Measurements from ENCODE around the gene DSPP.
"Not testable (repeated sequence)": the region's sequence is repeated elsewhere in the genome, so short reads cannot be mapped to it uniquely, and the experiment has no call there.

DSPP gene

GRCh38 chr4:87608229-87608628, at the start of gene DSPP:
TSS of gene DSPP (plus strand) at chr4:87608529. CDS start at chr4:87610909, 2,380 bp downstream.
- DNase-seq (ENCODE audit: low read depth in 1 of 2, low spot score in 1 of 2) = no peak

GRCh38 chr4:87559090-87559837, 49.1 kb upstream of the DSPP start:
- peak in 1 of 2 donors; percentile 17 for DNase-seq (ENCODE audit: low read depth in 1 of 2, low spot score in 1 of 2)

GRCh38 chr4:87560802-87561201, 47.5 kb upstream of the DSPP start:
- no peak for DNase-seq (ENCODE audit: low read depth in 1 of 2, low spot score in 1 of 2)

GRCh38 chr4:87565746-87566145, 42.6 kb upstream of the DSPP start:
- no peak for DNase-seq (ENCODE audit: low read depth in 1 of 2, low spot score in 1 of 2)

GRCh38 chr4:87566276-87566675, 42.1 kb upstream of the DSPP start:
- no peak for DNase-seq (ENCODE audit: low read depth in 1 of 2, low spot score in 1 of 2)

- no peak for DNase-seq (ENCODE audit: low read depth in 1 of 2, low spot score in 1 of 2)
These were observed 41.1 kb upstream of the DSPP start for GRCh38 chr4:87567191-87567590.

- DNase-seq (ENCODE audit: low read depth in 1 of 2, low spot score in 1 of 2) = no peak
These were observed 38.0 kb upstream of the DSPP start for GRCh38 chr4:87570290-87570805.

GRCh38 chr4:87574376-87574775, 34.0 kb upstream of the DSPP start:
- not testable (repeated sequence) for DNase-seq (ENCODE audit: low read depth in 1 of 2, low spot score in 1 of 2)

GRCh38 chr4:87574996-87575395, 33.3 kb upstream of the DSPP start:
- DNase-seq (ENCODE audit: low read depth in 1 of 2, low spot score in 1 of 2) = no peak

GRCh38 chr4:87575408-87575807, 32.9 kb upstream of the DSPP start:
- no peak for DNase-seq (ENCODE audit: low read depth in 1 of 2, low spot score in 1 of 2)

- DNase-seq (ENCODE audit: low read depth in 1 of 2, low spot score in 1 of 2) = no peak
These were observed 32.3 kb upstream of the DSPP start for GRCh38 chr4:87575983-87576382.

- DNase-seq (ENCODE audit: low read depth in 1 of 2, low spot score in 1 of 2) = no peak
These were observed 28.9 kb upstream of the DSPP start for GRCh38 chr4:87579478-87579877.

GRCh38 chr4:87580057-87580456, 28.3 kb upstream of the DSPP start:
- DNase-seq (ENCODE audit: low read depth in 1 of 2, low spot score in 1 of 2) = no peak

GRCh38 chr4:87584222-87584908, 24.0 kb upstream of the DSPP start:
- no peak for DNase-seq (ENCODE audit: low read depth in 1 of 2, low spot score in 1 of 2)

GRCh38 chr4:87589531-87589930, 18.8 kb upstream of the DSPP start:
- no peak for DNase-seq (ENCODE audit: low read depth in 1 of 2, low spot score in 1 of 2)

GRCh38 chr4:87592124-87592523, 16.2 kb upstream of the DSPP start:
- DNase-seq (ENCODE audit: low read depth in 1 of 2, low spot score in 1 of 2) = no peak

GRCh38 chr4:87601361-87601760, 7.0 kb upstream of the DSPP start:
- DNase-seq (ENCODE audit: low read depth in 1 of 2, low spot score in 1 of 2) = no peak

GRCh38 chr4:87614292-87614890, 6.1 kb downstream of the DSPP start:
- no peak for DNase-seq (ENCODE audit: low read depth in 1 of 2, low spot score in 1 of 2)

GRCh38 chr4:87616268-87616667, 7.9 kb downstream of the DSPP start:
- DNase-seq (ENCODE audit: low read depth in 1 of 2, low spot score in 1 of 2) = no peak

- no peak for DNase-seq (ENCODE audit: low read depth in 1 of 2, low spot score in 1 of 2)
These were observed 11.8 kb downstream of the DSPP start for GRCh38 chr4:87620086-87620485.

- DNase-seq (ENCODE audit: low read depth in 1 of 2, low spot score in 1 of 2) = no peak
These were observed 12.2 kb downstream of the DSPP start for GRCh38 chr4:87620491-87620890.

GRCh38 chr4:87622303-87622702, 14.0 kb downstream of the DSPP start:
- DNase-seq (ENCODE audit: low read depth in 1 of 2, low spot score in 1 of 2) = no peak

All from activated CD4-positive, alpha-beta T cell treated with anti-CD3 and anti-CD28 coated beads, Interleukin-2, amount 50 U/mL, for 24 hours (primary cell).